Activated T-cell treated with anti-CD3 and anti-CD28 coated beads for 4 hours (primary cell): Measurements from ENCODE around the gene SLC7A5.
A peak's percentile ranks its signal among the peaks of the same experiment; 100 is the strongest.
"Not testable (repeated sequence)": the region's sequence is repeated elsewhere in the genome, so short reads cannot be mapped to it uniquely, and the experiment has no call there.

ENCODE experiments used
- DNase-seq: peaks from one replicate; pipeline ENCODE4 v3.0.0-alpha.2; 2020

SLC7A5 gene

GRCh38 chr16:87860553-87861299, 8.6 kb downstream of the SLC7A5 start:
- DNase-seq = peak; percentile 3

GRCh38 chr16:87858151-87858993, 10.9 kb downstream of the SLC7A5 start:
- not testable (repeated sequence) for DNase-seq

GRCh38 chr16:87856791-87857228, 12.5 kb downstream of the SLC7A5 start:
- DNase-seq = no peak

DNA sequence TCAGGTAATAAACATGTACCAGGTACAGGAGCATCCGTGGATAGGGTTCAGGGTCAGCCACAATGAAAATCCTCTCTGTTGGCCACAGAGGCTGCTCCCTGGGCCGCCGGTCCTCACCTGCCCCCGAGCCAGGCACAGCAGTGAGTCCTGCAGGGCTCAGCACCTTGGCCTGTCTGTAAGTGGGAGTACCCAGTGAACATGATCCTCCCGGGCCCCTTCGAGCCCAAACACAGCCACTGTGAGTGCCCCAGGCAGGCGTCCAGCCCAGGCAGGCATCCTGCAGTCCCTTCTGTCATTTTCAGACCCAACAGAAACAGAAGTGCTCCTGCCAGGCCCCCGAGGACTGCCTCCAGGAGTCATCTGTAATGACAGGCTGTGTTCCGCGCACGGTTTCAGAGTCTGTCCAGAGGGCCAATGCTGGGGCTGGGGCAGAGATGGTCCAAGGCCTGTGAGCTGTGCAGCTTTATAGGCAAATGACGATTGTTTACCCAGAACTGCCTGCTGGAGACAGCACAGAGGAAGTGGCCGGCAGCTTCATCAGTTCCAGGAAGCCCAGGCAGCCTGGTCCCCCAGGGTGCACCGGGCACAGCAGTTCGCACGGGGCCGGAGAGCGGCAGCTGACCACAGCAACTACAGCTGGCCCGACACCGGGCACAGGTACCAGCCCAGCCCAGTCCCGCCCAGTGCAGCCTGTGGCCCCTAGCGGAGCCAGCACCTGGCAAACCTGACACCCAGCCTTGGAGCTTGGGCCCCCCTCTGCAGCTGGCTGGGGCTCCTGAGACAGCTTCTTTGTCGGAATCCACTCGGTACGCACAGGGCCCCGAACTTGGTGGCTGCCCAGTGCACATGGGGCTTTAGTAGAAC, 13.2 kb downstream of the SLC7A5 start:
- no peak for DNase-seq

- DNase-seq = no peak
Observed at GRCh38 chr16:87854907-87855683, 14.2 kb downstream of the SLC7A5 start.

DNA sequence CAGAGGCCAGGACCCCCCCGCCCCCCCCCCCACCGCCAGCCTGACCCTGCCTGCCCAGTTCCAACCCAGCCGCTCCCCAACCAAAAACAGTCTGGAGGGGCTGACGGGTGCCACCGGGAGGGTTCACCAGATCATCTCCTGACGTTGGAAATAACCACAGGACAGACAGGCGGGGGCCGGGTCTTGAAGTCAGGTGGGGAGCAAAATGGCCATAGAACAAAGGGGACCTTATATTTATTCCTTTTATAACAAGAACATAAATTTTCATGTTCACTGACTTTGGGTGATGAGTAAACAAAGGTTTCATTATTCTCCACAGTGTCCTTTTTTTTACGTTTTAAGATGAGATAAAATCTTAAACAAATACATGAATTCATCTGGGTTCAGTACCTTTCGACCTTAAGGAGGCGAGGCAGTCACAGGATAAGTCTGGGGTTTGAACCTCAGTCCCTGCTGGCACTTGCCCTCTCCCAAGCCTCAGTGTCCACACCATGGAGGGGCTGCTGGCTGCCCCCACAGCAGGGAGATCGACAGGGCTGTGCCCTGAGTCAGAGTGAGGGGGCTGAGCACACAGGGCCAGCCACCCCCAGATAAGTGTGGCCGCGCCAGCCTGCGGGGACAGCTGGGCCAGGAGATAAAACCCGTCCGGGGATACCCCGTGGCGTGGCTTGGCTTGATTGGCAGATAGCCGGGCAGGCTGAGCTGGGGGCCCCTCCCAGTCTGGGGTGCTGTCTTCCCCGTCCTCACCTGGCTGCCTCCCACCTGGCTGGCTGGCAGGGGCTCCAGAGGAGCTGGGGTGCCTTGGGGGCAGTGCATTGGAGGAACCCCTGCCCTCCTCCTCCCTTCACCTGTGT, 15.0 kb downstream of the SLC7A5 start:
- no peak for DNase-seq

DNA sequence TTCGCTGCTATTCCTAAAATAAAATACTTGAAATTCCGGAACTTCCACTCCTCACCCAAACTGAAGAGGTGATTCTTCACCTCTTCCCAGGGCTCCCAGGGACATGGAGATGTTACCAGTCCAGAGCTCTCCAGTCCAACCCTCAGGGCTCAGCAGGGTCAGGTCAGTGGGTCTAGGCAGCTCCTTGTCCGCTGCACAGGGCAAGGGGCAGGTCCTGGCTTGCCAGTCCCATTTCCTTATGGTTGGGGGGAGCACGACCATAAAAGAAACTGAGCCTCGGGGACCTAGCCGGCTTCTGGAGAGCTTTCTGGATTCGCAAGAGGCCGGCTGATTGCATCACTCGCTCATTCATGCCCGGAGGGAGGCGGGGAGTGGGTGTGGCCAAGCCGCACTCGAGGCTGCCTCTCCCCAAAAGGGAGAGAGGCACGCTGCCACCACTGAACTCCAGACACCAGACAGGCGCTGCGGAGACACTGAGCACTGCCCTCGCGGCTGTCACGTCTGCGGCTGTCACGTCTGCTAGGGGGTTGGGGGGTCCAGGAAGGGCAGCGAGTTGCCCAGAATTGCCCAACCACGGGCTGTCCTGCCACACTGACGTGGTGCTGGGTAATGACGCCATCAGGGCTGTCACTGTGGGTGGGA, 15.8 kb downstream of the SLC7A5 start:
- peak; percentile 76 for DNase-seq

DNA sequence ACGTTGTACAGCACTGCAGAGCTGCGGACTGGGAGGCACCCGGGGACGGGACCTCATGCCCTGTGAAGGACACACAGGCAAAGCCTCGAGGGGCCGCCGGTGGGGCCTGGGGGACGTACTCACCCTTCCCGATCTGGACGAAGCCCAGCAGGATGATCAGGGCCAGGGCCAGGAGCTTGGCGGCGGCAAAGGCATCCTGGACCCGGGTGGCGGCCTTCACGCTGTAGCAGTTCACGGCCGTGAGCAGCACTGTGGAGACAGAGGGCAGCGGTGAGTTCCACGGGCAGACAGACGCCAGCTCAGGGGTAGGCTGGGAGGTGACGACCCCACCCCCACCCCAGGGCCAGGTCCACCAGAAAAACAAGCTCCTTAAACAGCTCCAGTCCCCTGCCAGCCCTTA, 17.7 kb downstream of the SLC7A5 start:
- DNase-seq = no peak

DNA sequence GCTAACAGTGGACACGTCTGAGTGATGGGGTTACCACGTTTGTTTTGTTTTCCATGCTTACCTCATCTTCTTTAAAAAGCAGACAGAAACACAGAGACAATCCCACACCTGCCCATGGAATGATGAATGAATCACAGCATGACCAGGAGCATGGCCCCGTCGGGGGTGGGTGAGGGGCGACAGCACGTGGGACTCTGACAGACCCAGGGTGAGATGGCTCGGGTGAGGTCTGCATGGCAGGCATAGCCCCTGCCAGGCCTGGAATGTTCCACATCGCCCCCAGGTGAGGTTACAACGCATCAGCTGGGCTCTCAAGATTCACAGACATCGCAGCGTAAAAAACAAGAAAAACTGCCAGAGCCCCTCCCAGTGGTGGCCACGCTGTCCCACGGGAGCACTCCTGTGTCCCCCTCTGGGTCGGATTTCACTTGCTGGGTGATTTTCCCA, 18.1 kb downstream of the SLC7A5 start:
- DNase-seq = no peak

GRCh38 chr16:87850009-87851006, 19.0 kb downstream of the SLC7A5 start:
- peak; percentile 58 for DNase-seq

- DNase-seq = no peak
Observed at GRCh38 chr16:87849419-87850008, 19.8 kb downstream of the SLC7A5 start.

- no peak for DNase-seq
Observed at GRCh38 chr16:87848676-87849345, 20.5 kb downstream of the SLC7A5 start.

GRCh38 chr16:87847785-87848675, 21.3 kb downstream of the SLC7A5 start:
- DNase-seq = no peak

- DNase-seq = no peak
Observed at GRCh38 chr16:87847467-87847784, 21.9 kb downstream of the SLC7A5 start.

GRCh38 chr16:87846705-87847466, 22.4 kb downstream of the SLC7A5 start:
- DNase-seq = no peak

DNA sequence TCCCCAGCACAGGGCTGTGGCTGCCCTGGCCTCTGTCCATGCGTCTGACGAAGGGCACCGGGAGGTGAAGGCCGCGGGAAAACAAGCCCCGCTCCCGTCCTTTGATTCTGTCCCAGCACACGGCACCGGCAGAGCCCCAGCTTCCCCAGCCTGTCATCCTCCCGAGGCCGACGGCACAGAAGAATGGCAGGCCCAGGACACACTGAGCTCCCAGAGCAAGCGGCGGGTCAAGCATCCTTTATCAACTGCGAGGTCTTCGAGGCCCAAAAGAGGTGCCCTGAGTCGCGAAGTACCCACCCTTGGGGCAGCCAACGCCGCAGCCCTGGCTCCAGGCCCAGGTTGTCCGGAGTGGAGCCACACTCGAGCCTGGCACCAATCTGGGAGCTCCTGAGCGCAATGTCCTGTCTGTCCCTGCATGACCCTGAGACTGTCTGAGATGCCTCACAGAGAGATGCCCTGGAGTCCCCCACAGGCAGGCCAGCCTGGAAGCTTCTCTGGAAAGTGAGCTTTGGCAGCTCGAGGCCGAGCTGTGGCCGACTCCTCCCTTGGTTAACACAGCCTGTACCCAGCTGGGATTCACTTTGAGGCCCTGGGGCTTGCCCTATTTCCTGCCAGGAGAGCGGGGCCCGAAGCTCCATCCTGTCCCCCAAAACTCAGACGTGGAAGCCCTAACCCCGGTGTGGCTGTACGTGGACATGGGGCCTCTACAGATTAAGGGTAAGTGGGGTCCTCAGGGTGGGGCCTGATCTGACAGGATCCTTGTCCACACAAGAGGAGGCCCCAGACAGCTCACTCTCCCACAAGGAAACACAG, 23.3 kb downstream of the SLC7A5 start:
- DNase-seq = no peak
